K562 (cell line): ENCODE data around the gene PTPN5. TPM values are rescaled to one million over a fixed set of nuclear protein-coding genes. Genes with fewer than 3 reads are reported as not detected.

Experiments
- ATAC-seq: fragments of 200-7000 bp; cut with Tn5 transposase; 3 replicates; pipeline ENCODE4 v1.9.1; 2020; ENCODE audit warnings: moderate library complexity
- BruUV-seq: library from RNA; stranded (reverse); fragments of 400-500 nt; replicated peaks from 2 replicates; lab custom pipeline; 2021; lab: Mats Ljungman, UMichigan
- CTCF ChIA-PET: fragments of 300-600 bp; formaldehyde crosslinking; extraction: SDS; loops from one replicate; lab custom pipeline; 2021; ENCODE audit warnings: low intra/inter-chr PET ratio; lab: Yijun Ruan, JAX
- POLR2A ChIA-PET: fragments of 300-600, 350-650 bp; sonication (Branson Sonifier 250); formaldehyde crosslinking; extraction: SDS; loops from one replicate; lab custom pipeline; 2021; ENCODE audit warnings: antibody characterized with exemption, inconsistent platforms; lab: Yijun Ruan, JAX
- DNase-seq, 4 experiments: peaks; one replicate each; pipeline versions ENCODE4 v3.0.0 to v3.0.0-alpha.2; 2011 to 2018; ENCODE audit warnings: low spot score in 3 of 4, mixed read lengths in 3 of 4; ENCODE audit errors: extremely low read depth in 1 of 4
- FAIRE-seq: peaks from 2 replicates; lab custom pipeline; 2011; peaks lifted over from hg19 to GRCh38; lab: Jason Lieb, UNC
- H2AFZ ChIP-seq: 2 replicates; pipeline ENCODE4 v1.6.0; 2011; ENCODE audit warnings: low read depth, low read length, control low read depth, inconsistent platforms
- H3K27ac ChIP-seq: fragments of 200-600 bp; 3 replicates; pipeline ENCODE4 v1.8.0; 2011; ENCODE audit warnings: low read depth, mild to moderate bottlenecking, control low read depth, inconsistent platforms, low read length, moderate library complexity, mixed read lengths; ENCODE audit errors: extremely low read depth
- H3K27me3 ChIP-seq, 2 experiments: fragments of 300-600 bp in 1 of 2; 2 replicates in 1 of 2; 3 replicates in 1 of 2; pipeline versions ENCODE4 v1.6.0 to v1.8.0; 2011; ENCODE audit warnings: inconsistent platforms in 2 of 2, low read length in 2 of 2, mild to moderate bottlenecking in 1 of 2, mixed read lengths in 1 of 2, moderate library complexity in 1 of 2; ENCODE audit not compliant: control insufficient read depth in 2 of 2, insufficient read depth in 2 of 2
- H3K36me3 ChIP-seq: fragments of 300-600 bp; 3 replicates; pipeline ENCODE4 v1.8.0; 2011; ENCODE audit warnings: mild to moderate bottlenecking, low read length, inconsistent platforms; ENCODE audit not compliant: control insufficient read depth, insufficient read depth
- H3K4me1 ChIP-seq, 2 experiments: fragments of 200-600 bp in 1 of 2; replicated peaks in 1 of 2; 2 replicates in 1 of 2; 3 replicates in 1 of 2; pipeline versions ENCODE4 v1.5.1 to v1.8.0; 2011; ENCODE audit warnings: inconsistent platforms in 2 of 2, low read length in 2 of 2, mild to moderate bottlenecking in 1 of 2, mixed read lengths in 1 of 2, moderate library complexity in 1 of 2; ENCODE audit not compliant: control insufficient read depth in 2 of 2, insufficient read depth in 2 of 2
- H3K4me2 ChIP-seq: 2 replicates; pipeline ENCODE4 v1.6.1; 2011; ENCODE audit warnings: low read length, control low read depth, inconsistent platforms, mixed read lengths; ENCODE audit not compliant: insufficient read depth
- H3K4me3 ChIP-seq: fragments of 200-600 bp; sonication (generic), shearing (Covaris generic); 2 replicates; pipeline ENCODE4 v1.5.1; 2016; ENCODE audit warnings: control low read depth, inconsistent platforms
- H3K79me2 ChIP-seq: fragments of 200-600 bp; 3 replicates; pipeline ENCODE4 v1.8.0; 2011; ENCODE audit warnings: low read length, inconsistent platforms; ENCODE audit not compliant: control insufficient read depth, insufficient read depth
- H3K9ac ChIP-seq, 2 experiments: 2 replicates each; pipeline versions ENCODE4 v1.6.0 to v1.6.1; 2011; ENCODE audit warnings: low read depth in 2 of 2, low read length in 2 of 2, control low read depth in 1 of 2, inconsistent platforms in 1 of 2, mild to moderate bottlenecking in 1 of 2, mixed read lengths in 1 of 2; ENCODE audit not compliant: insufficient read depth in 1 of 2
- H3K9me1 ChIP-seq: one replicate; pipeline ENCODE4 v1.6.0; 2011; ENCODE audit warnings: inconsistent platforms, mild to moderate bottlenecking, low read length, moderate library complexity; ENCODE audit not compliant: control insufficient read depth, insufficient read depth
- H3K9me3 ChIP-seq: replicated peaks from 2 replicates; pipeline ENCODE4 v1.5.1; 2011; ENCODE audit warnings: low read depth, low read length, inconsistent platforms; ENCODE audit not compliant: control insufficient read depth, insufficient read depth
- H4K20me1 ChIP-seq: replicated peaks from 2 replicates; pipeline ENCODE4 v1.6.1; 2011; ENCODE audit warnings: low read length, inconsistent platforms, mixed read lengths; ENCODE audit not compliant: control insufficient read depth, insufficient read depth
- BCLAF1 ChIP-seq, 2 experiments: fragments of 450-650 bp in 1 of 2; IDR thresholded peaks; 2 replicates each; pipeline ENCODE4 v1.6.1; 2011 to 2017; ENCODE audit warnings: low read depth in 2 of 2, antibody characterized with exemption in 1 of 2, borderline replicate concordance in 1 of 2, low read length in 1 of 2, mild to moderate bottlenecking in 1 of 2, mixed read lengths in 1 of 2; ENCODE audit not compliant: control insufficient read depth in 1 of 2
- ESRRA ChIP-seq: fragments of 450-650 bp; IDR thresholded peaks from 2 replicates; pipeline ENCODE4 v1.6.1; 2014; ENCODE audit warnings: low read depth, mild to moderate bottlenecking, moderate library complexity, borderline replicate concordance
- KLF13 ChIP-seq: fragments of 450-650 bp; IDR thresholded peaks from 2 replicates; pipeline ENCODE4 v1.6.1; 2016; ENCODE audit warnings: missing genetic modification characterization, low read depth, mild to moderate bottlenecking, missing compliant biosample characterization, moderate library complexity, borderline replicate concordance
- MBD1 ChIP-seq: fragments of 250-450 bp; sonication (Bioruptor Pico); IDR thresholded peaks from 2 replicates; pipeline ENCODE4 v1.8.0; 2022; ENCODE audit warnings: inconsistent platforms
- NFE2L1 ChIP-seq: fragments of 450-650 bp; IDR thresholded peaks from 2 replicates; pipeline ENCODE4 v1.6.1; 2016; ENCODE audit warnings: missing genetic modification characterization, low read depth, mild to moderate bottlenecking, missing compliant biosample characterization, moderate library complexity, borderline replicate concordance
- RAD51 ChIP-seq: fragments of 450-650 bp; IDR thresholded peaks from 2 replicates; pipeline ENCODE4 v1.7.1; 2016; ENCODE audit warnings: low read depth, mild to moderate bottlenecking, borderline replicate concordance
- SAFB2 ChIP-seq: fragments of 200-400 bp; formaldehyde crosslinking; IDR thresholded peaks from 2 replicates; pipeline ENCODE4 v1.6.1; 2018; ENCODE audit warnings: borderline replicate concordance, low read length, low read depth, moderate library complexity; ENCODE audit not compliant: severe bottlenecking
- SIX5 ChIP-seq, 2 experiments: IDR thresholded peaks; 2 replicates each; pipeline ENCODE4 v1.6.1; 2011; ENCODE audit warnings: low read length in 2 of 2, borderline replicate concordance in 1 of 2, low read depth in 1 of 2, mild to moderate bottlenecking in 1 of 2, moderate library complexity in 1 of 2; ENCODE audit not compliant: insufficient read depth in 1 of 2
- SNIP1 ChIP-seq: fragments of 450-650 bp; IDR thresholded peaks from 2 replicates; pipeline ENCODE4 v1.7.1; 2017; ENCODE audit warnings: low read depth, mild to moderate bottlenecking
- STAG1 ChIP-seq: sonication (generic); formaldehyde crosslinking; IDR thresholded peaks from 2 replicates; pipeline ENCODE4 v1.5.0; 2020; ENCODE audit warnings: missing genetic modification reagents, borderline replicate concordance
- TOE1 ChIP-seq, 2 experiments: fragments of 450-650 bp in 1 of 2; sonication (generic) in 1 of 2; formaldehyde crosslinking in 1 of 2; IDR thresholded peaks; 2 replicates each; pipeline versions ENCODE4 v1.7.1 to v1.8.0; 2016 to 2022; ENCODE audit warnings: borderline replicate concordance in 2 of 2, mild to moderate bottlenecking in 2 of 2, antibody characterized with exemption in 1 of 2, inconsistent platforms in 1 of 2, low read depth in 1 of 2, missing genetic modification reagents in 1 of 2, moderate library complexity in 1 of 2
- XRCC4 ChIP-seq: IDR thresholded peaks from one replicate; pipeline ENCODE4 v1.6.1; 2011; ENCODE audit not compliant: insufficient read depth, insufficient read length; ENCODE audit errors: extremely low read depth
- ZNF12 ChIP-seq: sonication (generic); formaldehyde crosslinking; IDR thresholded peaks from 2 replicates; pipeline ENCODE4 v1.4.0; 2020; ENCODE audit warnings: mild to moderate bottlenecking, missing genetic modification reagents
- ZNF639 ChIP-seq, 2 experiments: fragments of 200-800 bp in 1 of 2; sonication (Bioruptor generic) in 1 of 2; sonication (generic) in 1 of 2; formaldehyde crosslinking in 1 of 2; IDR thresholded peaks in 1 of 2; conservative IDR thresholded peaks in 1 of 2; 2 replicates each; pipeline versions ENCODE4 v1.5.0 to v1.6.1; 2016 to 2020; ENCODE audit warnings: missing compliant biosample characterization in 1 of 2, missing genetic modification characterization in 1 of 2, missing genetic modification reagents in 1 of 2
- WGBS: fragments of 100-300 bp; shearing (Covaris generic); methylation state at CpG from one replicate; pipeline ENCODE4 v1.1.6; 2016; ENCODE audit warnings: low coverage, mixed read lengths; ENCODE audit not compliant: insufficient coverage; ENCODE audit errors: missing lambda C conversion rate; 5-methylcytosine and 5-hydroxymethylcytosine counted together
- in situ Hi-C: fragments of 300-500 bp; cut with MboI; formaldehyde crosslinking; loops from 4 replicates; pipeline ENCODE4 v1.15.0; 2018; ENCODE audit warnings: inconsistent platforms, mixed read lengths
- intact Hi-C: fragments of 100-400 bp; cut with micrococcal nuclease; formaldehyde crosslinking; loops from 2 replicates; pipeline ENCODE4 v1.14.2; 2022
- polyA plus RNA-seq, 8 experiments: library from polyadenylated mRNA; depleted of rRNA in 4 of 8; stranded (reverse) in 5 of 8; unstranded in 3 of 8; fragments of >200 nt; fragmentation: Nextera tagmentation in 2 of 8; fragmentation: Illumina TruSeq in 1 of 8; extraction: Ambion mirVana in 2 of 8; extraction: Trizol in 1 of 8; gene quantifications; 2 replicates each; pipeline versions ENCODE4 v1.2.1 to v1.2.3, GENCODE V29; 2011 to 2014; ENCODE audit warnings: inconsistent platforms in 1 of 8, missing spikeins in 1 of 8
- total RNA-seq, 7 experiments: library from RNA; depleted of rRNA in 6 of 7; stranded (reverse); fragments of >200 nt in 6 of 7; fragmentation: Illumina TruSeq in 2 of 7; extraction: Trizol in 2 of 7; gene quantifications; 2 replicates each; pipeline versions ENCODE4 v1.2.1 to v1.2.3, GENCODE V29; 2011 to 2021; ENCODE audit warnings: low replicate concordance in 1 of 7

PTPN5 gene
- total and polyA plus RNA-seq, 9 of the 15 experiments (the other 6 are each of a cell fraction or from before 2014, with no cell fraction given) = not detected

GRCh38 chr11:18789942-18790341 is 1.7 kb downstream of the PTPN5 start:
- FAIRE-seq = no peak
- Histone ChIP-seq H3K9ac (no peak overlapping the region), H3K36me3 (no peaks in the 10 kb centered on the region), H3K27ac (no peak overlapping the region), H3K9me1 (no peaks in the 10 kb centered on the region), H4K20me1 (no peaks in the 10 kb centered on the region; the same call in 1 of the 2 replicates), H3K4me3 (no peak overlapping the region), H3K4me2 (no peak overlapping the region), H3K79me2 (no peaks in the 10 kb centered on the region), H3K9me3 (no peaks in the 10 kb centered on the region), H2AFZ (no peak overlapping the region), H3K27me3 (peaks cover 0 to 33% of the 10 kb centered on the region in 2 experiments), H3K4me1 (peaks cover 0 to 8% of the 10 kb centered on the region in 2 experiments; a peak in 1 of 5 replicates)
- in situ Hi-C loops (no loop called here), intact Hi-C loops (no loop called here)
- BruUV-seq = no TSS peak
- WGBS = 0% methylated on average over 8 of the region's 8 CpGs
- CTCF ChIA-PET = no interaction called here
- POLR2A ChIA-PET = interaction anchor here (0.6 kb wide), 1 partner anchor 78 kb away, joined by 3 read pairs; no protein-coding TSS in a partner anchor
- ATAC-seq = peak; percentile 25; the same call in 1 of the 3 replicates
- DNase-seq = no peak
- TF ChIP-seq XRCC4 = no peak
- no peak for TF ChIP-seq ESRRA
- TF ChIP-seq SAFB2 = no peak
- TF ChIP-seq SNIP1 = no peak
- TF ChIP-seq NFE2L1 (tag) = no peak
- TF ChIP-seq RAD51 = no peak
- TF ChIP-seq SIX5 (IDR thresholded peaks at IDR 0.05; ENCODE audit: borderline replicate concordance in 1 of 2, insufficient read depth in 1 of 2, low read depth in 1 of 2, low read length in 2 of 2) = no peak
- TF ChIP-seq ZNF639 (CRISPR knock-in tag; conservative IDR thresholded peaks at IDR 0.05 in 1 of 2, IDR thresholded peaks at IDR 0.05 in 1 of 2) = no peak
- no peak for TF ChIP-seq MBD1 (CRISPR knock-in tag)
- TF ChIP-seq KLF13 (tag) = no peak
- TF ChIP-seq BCLAF1 (IDR thresholded peaks at IDR 0.05; ENCODE audit: borderline replicate concordance in 1 of 2, control insufficient read depth in 1 of 2, low read depth in 2 of 2, low read length in 1 of 2) = no peak
- TF ChIP-seq TOE1 (IDR thresholded peaks at IDR 0.05; ENCODE audit: borderline replicate concordance) = no peak
- no peak for TF ChIP-seq TOE1 (CRISPR knock-in tag; IDR thresholded peaks at IDR 0.05; ENCODE audit: borderline replicate concordance, low read depth)
- TF ChIP-seq STAG1 (CRISPR knock-in tag) = no peak
- no peak for TF ChIP-seq ZNF12 (CRISPR knock-in tag)
